Activated CD4-positive, alpha-beta T cell treated with anti-CD3 and anti-CD28 coated beads, Interleukin-2, amount 10 ng/mL, durations not matched to agents 24 days and 14 days (primary cell): ENCODE data around the gene C5orf46. TPM values are rescaled to one million over a fixed set of nuclear protein-coding genes. Genes with fewer than 3 reads are reported as not detected.
"Not testable (repeated sequence)": the region's sequence is repeated elsewhere in the genome, so short reads cannot be mapped to it uniquely, and the experiment has no call there.

Experiments used
- DNase-seq: peaks from one replicate; pipeline ENCODE4 v3.0.0; 2022
- H3K27ac Mint-ChIP-seq: one replicate; pipeline ENCODE4 v1.8.0; 2022; ENCODE audit warnings: mild to moderate bottlenecking, mixed read lengths
- H3K27me3 Mint-ChIP-seq: one replicate; pipeline ENCODE4 v1.8.0; 2022; ENCODE audit warnings: mixed read lengths
- H3K36me3 Mint-ChIP-seq: one replicate; pipeline ENCODE4 v1.8.0; 2022; ENCODE audit warnings: low read depth, mild to moderate bottlenecking, mixed read lengths
- H3K4me1 Mint-ChIP-seq: one replicate; pipeline ENCODE4 v1.8.0; 2021; ENCODE audit warnings: mixed read lengths
- H3K4me3 Mint-ChIP-seq: one replicate; pipeline ENCODE4 v1.8.0; 2022; ENCODE audit warnings: mild to moderate bottlenecking, moderate library complexity, mixed read lengths
- H3K9me3 Mint-ChIP-seq: one replicate; pipeline ENCODE4 v1.8.0; 2021; ENCODE audit warnings: mixed read lengths
- intact Hi-C: fragments of 100-400 bp; cut with micrococcal nuclease; formaldehyde crosslinking; loops from one replicate; pipeline ENCODE4 v1.15.1; 2023
- total RNA-seq: library from RNA; stranded (reverse); gene quantifications from 2 replicates; pipeline ENCODE4 v1.2.3, GENCODE V29; 2022

The C5orf46 gene
- total RNA-seq, 1 donor from 2014 or later: not detected

DNA sequence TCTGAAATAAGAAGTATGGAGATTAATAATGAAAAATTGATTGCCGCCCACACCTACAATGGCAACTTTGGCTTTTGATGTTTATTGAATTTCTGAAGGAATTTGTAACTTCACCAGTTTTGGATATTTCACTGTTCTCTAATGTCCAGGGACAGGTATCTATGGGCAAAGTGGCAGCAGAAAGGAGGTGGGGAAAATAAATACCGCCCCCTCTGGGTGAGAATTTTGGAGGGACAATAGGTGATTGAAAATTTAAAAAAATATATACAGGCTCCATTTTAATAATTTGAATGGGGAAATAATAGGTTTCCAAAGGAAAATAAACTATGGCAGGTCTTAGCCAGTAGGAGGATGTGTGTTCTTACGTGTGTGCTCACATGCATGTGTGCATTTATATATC lies 26.6 kb downstream of the C5orf46 start:
- H3K27ac Mint-ChIP-seq: no peak overlapping the region

DNA sequence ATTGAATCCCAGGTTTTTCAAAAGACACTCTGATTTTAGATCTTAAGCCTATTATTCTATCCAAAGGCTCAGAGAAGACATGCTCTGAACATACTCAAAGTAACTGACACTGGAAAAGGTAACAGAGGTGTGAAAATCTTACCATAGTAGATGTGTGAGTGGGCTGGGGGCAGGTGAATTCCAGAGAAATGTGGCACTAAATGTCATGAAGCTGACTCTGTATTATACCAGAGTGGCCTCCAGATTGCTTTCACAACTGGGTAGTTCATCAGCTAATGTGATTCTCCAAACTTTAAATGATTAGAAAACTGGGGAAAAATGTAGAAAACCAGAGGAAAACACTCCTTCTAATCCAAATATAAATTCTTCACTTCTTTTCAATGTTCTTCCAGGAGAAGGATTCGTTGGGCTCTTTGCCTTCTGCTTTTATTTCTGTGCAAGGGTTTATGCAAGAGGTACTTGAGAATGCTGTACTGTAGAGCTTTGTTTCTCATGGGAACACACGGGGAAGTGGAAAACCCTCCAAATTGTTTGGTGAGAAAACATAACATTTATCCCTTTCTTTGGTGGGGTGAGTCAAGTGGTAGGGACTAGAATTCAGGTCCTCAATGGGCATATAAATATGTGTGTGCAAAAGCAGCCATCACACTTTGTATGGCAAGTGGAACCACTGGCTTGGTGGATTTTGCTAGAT lies 28.1 kb downstream of the C5orf46 start, which contains the start of gene SCGB3A2:
Gene SCGB3A2 (plus strand): TSS at position 646 of the 694 bp plus-strand sequence. CDS start 93 bp downstream, outside the sequence.
- no peaks in the 10 kb centered on the region for H3K4me1 Mint-ChIP-seq
- H3K36me3 Mint-ChIP-seq: no peaks in the 10 kb centered on the region
- no peaks in the 10 kb centered on the region for H3K9me3 Mint-ChIP-seq
- no peak for DNase-seq
- intact Hi-C loops: no loop called here
- H3K27me3 Mint-ChIP-seq: peaks cover 3% of the 10 kb centered on the region
- no peak within 1 kb of the TSS for H3K4me3 Mint-ChIP-seq
- no peak within 1 kb of the TSS for H3K27ac Mint-ChIP-seq

More for the DNA sequence above, 26.6 kb downstream of the C5orf46 start:
- DNase-seq: no peak
- Mint-ChIP-seq H3K27me3 (peaks cover 6% of the 10 kb centered on the region), H3K9me3 (no peaks in the 10 kb centered on the region), H3K4me3 (no peak overlapping the region), H3K4me1 (no peaks in the 10 kb centered on the region), H3K36me3 (no peaks in the 10 kb centered on the region)
- intact Hi-C loops: no loop called here

DNA sequence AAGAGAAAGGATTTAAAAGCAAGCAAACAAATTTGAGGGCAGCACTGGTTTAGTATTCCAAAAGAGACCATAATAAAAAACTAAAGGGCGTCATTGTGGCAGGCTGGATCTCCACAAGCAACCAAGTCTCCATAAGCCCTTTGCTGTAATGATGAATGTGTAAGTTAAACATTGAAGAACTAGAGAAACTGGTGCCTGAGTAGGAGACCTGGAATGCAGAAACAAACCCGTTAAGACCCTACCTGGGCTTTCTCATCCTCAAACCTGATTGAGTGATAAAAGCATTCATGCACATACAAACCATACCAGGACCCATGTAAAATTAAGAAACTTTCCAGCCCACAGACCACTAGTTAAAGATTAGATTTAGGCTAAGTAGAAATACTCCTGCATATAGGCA lies 29.7 kb downstream of the C5orf46 start:
- H3K4me1 Mint-ChIP-seq: no peaks in the 10 kb centered on the region
- DNase-seq: no peak
- peaks cover 3% of the 10 kb centered on the region for H3K27me3 Mint-ChIP-seq
- H3K9me3 Mint-ChIP-seq: no peaks in the 10 kb centered on the region
- intact Hi-C loops: no loop called here
- no peaks in the 10 kb centered on the region for H3K36me3 Mint-ChIP-seq
- H3K4me3 Mint-ChIP-seq: no peak overlapping the region
- H3K27ac Mint-ChIP-seq: no peak overlapping the region

DNA sequence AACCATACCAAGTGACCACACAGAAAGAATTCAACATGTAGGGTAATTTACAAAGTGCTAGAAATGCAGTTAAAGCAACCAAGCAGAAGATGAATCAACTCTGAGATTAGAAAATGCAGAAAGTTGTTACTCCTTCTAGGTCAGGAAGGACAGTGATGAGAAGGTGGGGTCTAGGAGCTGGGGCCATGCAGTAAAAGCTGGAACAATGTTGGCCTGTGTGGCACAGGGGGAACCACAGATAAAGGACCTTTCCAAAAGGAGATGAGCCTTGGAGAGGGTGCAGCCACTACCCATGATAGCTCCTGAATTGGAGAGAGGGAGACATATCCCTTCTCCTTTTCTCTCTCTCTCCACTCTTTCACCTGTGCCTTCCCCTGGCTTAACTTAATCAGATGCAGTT lies 30.2 kb downstream of the C5orf46 start:
- H3K4me3 Mint-ChIP-seq: no peak overlapping the region
- no peaks in the 10 kb centered on the region for H3K36me3 Mint-ChIP-seq
- no peaks in the 10 kb centered on the region for H3K4me1 Mint-ChIP-seq
- H3K27ac Mint-ChIP-seq: no peak overlapping the region
- no peak for DNase-seq
- intact Hi-C loops: no loop called here
- H3K9me3 Mint-ChIP-seq: no peaks in the 10 kb centered on the region
- peaks cover 3% of the 10 kb centered on the region for H3K27me3 Mint-ChIP-seq

- no peaks in the 10 kb centered on the region for H3K36me3 Mint-ChIP-seq
- no peak overlapping the region for H3K27ac Mint-ChIP-seq
- intact Hi-C loops: no loop called here
- no peak for DNase-seq
- no peaks in the 10 kb centered on the region for H3K4me1 Mint-ChIP-seq
- H3K9me3 Mint-ChIP-seq: no peaks in the 10 kb centered on the region
- peaks cover 3% of the 10 kb centered on the region for H3K27me3 Mint-ChIP-seq
- H3K4me3 Mint-ChIP-seq: no peak overlapping the region
Measured at GRCh38 chr5:147874910-147875367, 31.4 kb downstream of the C5orf46 start.

DNA sequence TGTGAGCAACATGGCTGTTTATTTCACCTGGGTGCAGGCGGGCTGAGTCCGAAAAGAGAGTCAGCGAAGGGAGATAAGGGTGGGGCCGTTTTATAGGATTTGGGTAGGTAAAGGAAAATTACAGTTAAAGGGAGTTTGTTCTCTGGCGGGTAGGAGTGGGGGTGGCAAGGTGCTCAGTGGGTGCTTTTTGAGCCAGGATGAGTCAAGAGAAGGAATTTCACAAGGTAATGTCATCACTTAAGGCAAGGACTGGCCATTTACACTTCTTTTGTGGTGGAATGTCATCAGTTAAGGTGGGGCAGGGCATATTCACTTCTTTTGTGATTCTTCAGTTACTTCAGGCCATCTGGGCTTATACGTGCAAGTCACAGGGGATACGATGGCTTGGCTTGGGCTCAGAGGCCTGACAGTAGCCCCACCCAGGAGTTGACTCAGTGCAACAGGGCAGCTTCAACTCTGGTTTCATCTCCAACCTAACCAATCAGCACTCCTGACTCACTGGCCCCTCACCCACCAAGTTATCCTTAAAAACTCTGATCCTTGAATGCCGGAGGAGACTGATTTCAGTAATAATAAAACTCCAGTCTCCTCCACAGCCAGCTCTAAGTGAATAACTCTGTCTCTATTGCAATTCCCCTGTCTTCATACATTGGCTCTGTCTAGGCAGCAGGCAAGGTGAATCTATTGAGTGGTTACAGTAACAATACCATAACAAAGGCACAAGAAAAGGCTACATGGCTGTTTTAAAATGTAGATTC lies 32.0 kb downstream of the C5orf46 start:
- H3K27ac Mint-ChIP-seq, DNase-seq, H3K27me3 Mint-ChIP-seq, H3K4me1 Mint-ChIP-seq, H3K9me3 Mint-ChIP-seq, H3K36me3 Mint-ChIP-seq, H3K4me3 Mint-ChIP-seq, intact Hi-C loops: not testable (repeated sequence)

DNA sequence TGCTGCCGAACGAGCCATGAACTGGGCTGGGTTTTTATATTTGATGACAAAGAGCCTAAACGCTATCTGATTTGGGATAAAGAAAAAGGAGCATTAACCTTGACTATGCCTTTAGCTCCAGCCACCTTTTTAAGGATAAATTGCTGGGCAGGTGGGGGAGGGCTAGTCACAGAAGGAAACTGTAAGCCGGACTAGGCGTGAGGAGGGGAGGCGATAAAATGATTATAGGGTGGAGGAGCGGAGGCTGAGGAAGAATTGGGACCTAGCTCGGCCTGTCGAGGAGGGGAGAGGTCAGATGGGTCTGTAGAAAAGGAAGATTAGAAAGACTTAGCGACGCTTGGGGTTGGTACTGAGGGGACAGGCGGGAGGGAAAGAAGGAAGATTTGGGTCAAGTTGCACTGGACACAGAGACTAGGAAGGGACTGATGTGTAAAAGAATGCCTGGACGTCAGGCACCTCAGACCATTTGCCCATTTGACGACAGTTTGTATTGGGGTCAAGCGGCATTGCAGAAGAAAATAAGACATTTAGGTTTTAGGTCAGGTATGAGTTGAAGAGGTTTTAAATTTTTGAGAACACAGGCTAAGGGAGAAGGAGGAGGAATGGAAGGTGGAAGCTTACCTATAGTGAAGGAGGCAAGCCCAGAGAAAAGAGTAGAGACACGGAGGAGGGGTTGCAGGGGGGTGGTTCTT lies 33.4 kb downstream of the C5orf46 start:
- DNase-seq, H3K4me1 Mint-ChIP-seq, H3K4me3 Mint-ChIP-seq, H3K36me3 Mint-ChIP-seq, H3K27me3 Mint-ChIP-seq, intact Hi-C loops, H3K27ac Mint-ChIP-seq, H3K9me3 Mint-ChIP-seq: not testable (repeated sequence)

- H3K27me3 Mint-ChIP-seq, H3K27ac Mint-ChIP-seq, intact Hi-C loops, H3K4me1 Mint-ChIP-seq, H3K4me3 Mint-ChIP-seq, H3K9me3 Mint-ChIP-seq, H3K36me3 Mint-ChIP-seq, DNase-seq: not testable (repeated sequence)
Measured at GRCh38 chr5:147871980-147872549, 34.3 kb downstream of the C5orf46 start.

DNA sequence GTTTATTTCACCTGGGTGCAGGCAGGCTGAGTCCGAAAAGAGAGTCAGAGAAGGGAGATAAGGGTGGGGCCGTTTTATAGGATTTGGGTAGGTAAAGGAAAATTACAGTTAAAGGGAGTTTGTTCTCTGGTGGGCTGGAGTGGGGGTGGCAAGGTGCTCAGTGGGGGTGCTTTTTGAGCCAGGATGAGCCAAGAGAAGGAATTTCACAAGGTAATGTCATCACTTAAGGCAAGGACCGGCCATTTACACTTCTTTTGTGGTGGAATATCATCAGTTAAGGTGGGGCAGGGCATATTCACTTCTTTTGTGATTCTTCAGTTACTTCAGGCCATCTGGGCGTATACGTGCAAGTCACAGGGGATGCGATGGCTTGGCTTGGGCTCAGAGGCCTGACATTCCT lies 36.4 kb downstream of the C5orf46 start:
- H3K4me3 Mint-ChIP-seq, H3K27me3 Mint-ChIP-seq, DNase-seq, intact Hi-C loops, H3K27ac Mint-ChIP-seq, H3K36me3 Mint-ChIP-seq, H3K4me1 Mint-ChIP-seq, H3K9me3 Mint-ChIP-seq: not testable (repeated sequence)

GRCh38 chr5:147869112-147869511 lies 37.2 kb downstream of the C5orf46 start:
- no peaks in the 10 kb centered on the region for H3K9me3 Mint-ChIP-seq
- H3K27ac Mint-ChIP-seq: no peak overlapping the region
- DNase-seq: no peak
- intact Hi-C loops: no loop called here
- no peaks in the 10 kb centered on the region for H3K36me3 Mint-ChIP-seq
- no peaks in the 10 kb centered on the region for H3K4me1 Mint-ChIP-seq
- H3K4me3 Mint-ChIP-seq: no peak overlapping the region
- H3K27me3 Mint-ChIP-seq: no peaks in the 10 kb centered on the region

DNA sequence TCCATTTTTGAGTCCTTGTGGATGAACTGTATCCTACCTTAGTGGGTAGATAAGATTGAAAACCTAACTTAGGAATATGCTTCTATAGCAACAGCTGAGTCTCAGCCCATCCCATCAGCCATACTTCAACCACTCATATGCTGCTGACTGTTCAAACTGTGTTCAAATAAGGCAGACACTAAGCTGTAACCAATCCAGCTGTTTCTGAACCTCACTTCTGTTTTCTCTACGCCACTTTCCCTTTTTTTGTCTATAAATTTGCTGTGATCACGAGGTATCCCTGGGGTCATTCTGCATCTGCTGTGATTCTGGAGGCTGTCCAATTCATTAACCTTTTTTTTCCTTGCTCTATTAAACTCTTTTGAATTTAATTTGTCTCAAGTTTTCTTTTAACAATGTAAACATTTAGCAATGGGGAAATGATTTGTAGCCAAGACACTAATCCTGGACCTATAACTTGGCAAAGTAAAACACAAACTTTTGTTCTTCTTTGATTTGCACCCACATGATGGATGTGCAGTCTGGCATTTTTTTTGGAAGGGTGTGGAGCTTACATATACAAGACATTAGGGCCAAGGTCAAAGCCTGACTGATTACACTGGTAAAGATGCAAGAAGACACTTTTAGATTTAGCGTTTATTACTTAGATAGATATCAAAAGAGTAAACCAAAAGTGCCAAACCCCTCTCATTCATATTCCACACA lies 42.7 kb downstream of the C5orf46 start:
- peaks cover under 1% of the 10 kb centered on the region for H3K27me3 Mint-ChIP-seq
- intact Hi-C loops: no loop called here
- no peak overlapping the region for H3K4me3 Mint-ChIP-seq
- DNase-seq: no peak
- no peaks in the 10 kb centered on the region for H3K36me3 Mint-ChIP-seq
- H3K4me1 Mint-ChIP-seq: no peaks in the 10 kb centered on the region
- no peaks in the 10 kb centered on the region for H3K9me3 Mint-ChIP-seq
- H3K27ac Mint-ChIP-seq: no peak overlapping the region

DNA sequence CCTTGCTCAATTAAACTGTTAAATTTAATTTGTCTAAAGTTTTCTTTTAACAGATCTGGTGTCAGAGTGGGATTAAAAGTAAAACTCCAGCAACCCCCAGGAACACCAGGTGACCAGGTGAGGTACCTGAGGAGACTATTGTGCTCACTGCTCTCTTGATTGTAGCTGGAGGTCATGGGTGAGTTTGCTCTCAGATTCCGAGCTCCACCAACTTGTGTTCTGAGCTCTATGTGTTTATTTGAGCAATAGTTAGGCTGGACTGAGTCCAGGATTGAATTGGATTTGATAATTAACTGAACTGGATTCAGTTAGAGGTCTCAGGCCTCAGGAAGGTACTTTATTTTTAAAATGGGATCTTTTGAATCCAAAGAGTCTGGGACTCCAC lies 45.7 kb downstream of the C5orf46 start:
- H3K27ac Mint-ChIP-seq: no peak overlapping the region
- no peak for DNase-seq
- no peaks in the 10 kb centered on the region for H3K9me3 Mint-ChIP-seq
- no peaks in the 10 kb centered on the region for H3K36me3 Mint-ChIP-seq
- H3K27me3 Mint-ChIP-seq: peaks cover 6% of the 10 kb centered on the region
- H3K4me1 Mint-ChIP-seq: no peaks in the 10 kb centered on the region
- no peak overlapping the region for H3K4me3 Mint-ChIP-seq
- intact Hi-C loops: no loop called here

DNA sequence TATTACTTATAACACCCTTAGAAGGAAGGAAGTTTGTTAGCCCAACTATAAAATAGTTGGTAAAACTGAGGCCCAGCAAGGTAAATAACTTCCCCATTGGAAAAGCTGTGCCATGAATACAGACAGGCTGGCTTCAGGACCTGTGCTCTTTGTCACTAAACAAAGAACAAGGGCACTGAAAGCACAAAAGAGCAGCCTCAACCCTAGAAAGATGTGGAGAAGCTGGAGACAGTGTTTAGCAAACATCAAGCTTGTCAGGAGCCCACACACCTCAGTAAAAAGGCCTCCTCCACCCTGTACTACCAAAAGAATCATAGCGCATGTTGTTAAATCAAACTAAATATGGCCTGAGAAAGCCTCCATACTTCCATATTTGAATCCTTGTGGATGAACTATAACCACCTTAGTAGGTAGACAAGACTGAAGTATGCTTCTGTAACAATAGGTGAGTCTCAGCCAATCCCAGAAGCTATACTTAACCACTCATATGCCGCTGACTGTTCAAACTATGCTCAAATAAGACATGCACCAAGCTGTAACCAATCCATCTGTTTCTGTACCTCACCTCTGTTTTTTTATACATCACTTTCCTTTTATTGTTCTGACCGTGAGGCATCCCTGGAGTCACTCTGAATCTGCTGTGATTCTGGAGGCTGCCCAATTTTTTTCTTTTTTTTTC lies 46.2 kb downstream of the C5orf46 start:
- H3K9me3 Mint-ChIP-seq: no peaks in the 10 kb centered on the region
- H3K27me3 Mint-ChIP-seq: peaks cover 6% of the 10 kb centered on the region
- H3K36me3 Mint-ChIP-seq: no peaks in the 10 kb centered on the region
- no peak overlapping the region for H3K27ac Mint-ChIP-seq
- H3K4me3 Mint-ChIP-seq: no peak overlapping the region
- no peak for DNase-seq
- intact Hi-C loops: loop anchor here (10.0 kb wide), 1 partner anchor 515 kb away; no protein-coding TSS in a partner anchor
- no peaks in the 10 kb centered on the region for H3K4me1 Mint-ChIP-seq
